ENCODE measurements around the gene FAM163B.
A peak's percentile ranks its signal among the peaks of the same experiment; 100 is the strongest.

Gene FAM163B

DNA sequence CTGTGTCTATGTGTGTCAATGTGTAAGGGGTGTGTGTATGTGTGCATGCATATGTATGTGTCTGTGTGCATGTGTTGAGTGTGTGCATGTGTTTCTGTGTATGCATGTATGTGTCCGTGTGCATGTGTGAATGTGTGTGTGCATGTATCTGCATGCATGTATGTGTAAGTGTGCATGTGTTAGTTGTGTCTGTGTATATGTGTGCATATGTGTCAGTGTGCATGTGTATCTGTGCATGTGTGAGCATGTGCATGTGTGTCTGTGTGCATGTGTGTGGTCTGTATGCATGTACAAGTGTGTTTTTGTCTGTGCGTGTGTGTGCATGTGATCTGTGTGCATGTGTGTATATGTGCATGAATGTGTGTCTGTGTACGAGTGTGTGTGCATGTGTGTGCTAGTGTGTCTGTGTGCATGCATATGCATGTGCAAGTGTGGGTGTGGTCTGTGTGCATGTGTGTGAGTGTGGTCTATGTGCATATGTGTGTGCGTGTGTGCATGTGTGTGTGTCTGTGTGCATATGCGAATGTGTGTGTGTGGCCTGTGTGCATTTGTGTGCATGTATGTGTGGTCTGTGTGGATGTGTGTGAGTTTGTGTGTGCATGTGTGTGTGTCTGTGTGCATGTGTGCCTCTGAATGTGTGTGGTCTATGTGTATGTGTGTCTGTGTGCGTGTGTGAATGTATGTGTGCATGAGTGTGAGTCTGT is 9.6 kb downstream of the FAM163B start:
- DNase-seq (ENCODE audit: low read depth in 2 of 2): no peak

DNA sequence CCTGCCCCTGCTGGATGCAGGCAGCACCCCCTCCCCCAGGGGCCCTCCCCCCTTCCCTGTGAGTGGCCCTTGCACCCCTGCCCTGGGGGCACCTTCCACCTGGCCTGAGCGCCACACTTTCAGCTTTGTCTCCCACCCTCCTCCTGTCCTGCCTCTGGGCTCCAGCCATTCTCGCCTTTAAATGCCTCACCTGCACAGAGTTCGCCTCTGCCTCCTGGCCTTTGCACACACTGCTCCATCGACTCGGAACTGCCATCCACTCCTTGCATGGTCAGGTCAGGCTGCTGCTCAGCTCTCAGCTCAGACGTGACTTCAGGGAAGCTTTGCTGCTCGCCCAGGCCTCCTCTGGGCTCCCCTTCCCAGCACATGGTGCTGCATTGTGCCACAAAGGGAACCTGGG is 10.2 kb downstream of the FAM163B start:
- DNase-seq (ENCODE audit: low read depth in 2 of 2): no peak

DNA sequence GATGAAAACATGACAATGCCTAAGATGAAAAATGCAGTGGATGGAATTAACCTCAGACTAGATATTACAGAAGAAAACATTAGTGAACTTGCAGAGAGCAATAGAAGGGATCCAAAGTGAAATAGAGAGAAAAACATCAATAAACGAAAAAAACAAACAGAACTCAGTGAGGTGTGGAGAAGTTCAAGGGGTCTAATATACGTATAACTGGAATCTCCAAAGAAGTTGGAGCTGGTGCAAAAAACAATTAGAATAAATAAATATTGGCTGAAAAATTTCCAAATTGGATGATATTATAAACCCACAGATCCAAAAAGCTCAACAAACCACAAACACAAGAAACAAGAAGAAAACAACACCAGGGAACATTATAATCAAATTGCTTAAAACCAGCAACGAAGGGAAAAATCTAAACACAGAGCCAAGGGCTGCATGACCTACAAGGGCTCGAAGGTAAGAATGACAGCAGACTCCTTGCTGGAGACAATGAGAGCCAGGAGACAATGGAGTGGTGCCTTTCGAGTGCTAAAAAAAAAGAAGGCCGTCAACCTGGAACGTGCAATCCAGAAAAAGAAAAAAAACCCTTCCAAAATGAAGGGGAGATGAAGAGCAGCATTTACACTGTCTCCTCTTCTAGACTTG is 11.8 kb downstream of the FAM163B start:
- no peak for DNase-seq (ENCODE audit: low read depth in 2 of 2)

DNA sequence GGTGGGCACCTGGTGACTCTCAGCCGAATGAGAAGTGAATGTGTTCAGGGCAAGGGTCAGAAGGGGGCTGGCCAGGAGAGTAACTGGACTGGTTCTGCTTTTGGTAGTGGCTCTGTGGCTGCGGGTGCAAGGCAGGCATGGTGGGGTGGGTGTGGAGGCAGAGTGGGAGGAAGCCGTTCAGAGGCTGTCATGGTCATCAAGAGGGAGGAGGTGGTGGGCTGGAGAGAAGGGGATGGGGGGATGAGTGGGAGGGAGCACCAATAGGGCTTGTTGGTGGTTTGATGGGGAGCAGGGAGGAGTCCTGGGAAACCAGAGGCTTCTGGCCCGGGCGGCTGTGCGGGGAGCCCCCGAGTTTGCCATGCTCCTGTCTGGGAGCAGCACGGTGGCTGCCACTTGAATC is 13.3 kb downstream of the FAM163B start:
- no peak for DNase-seq (ENCODE audit: low read depth in 2 of 2)

DNA sequence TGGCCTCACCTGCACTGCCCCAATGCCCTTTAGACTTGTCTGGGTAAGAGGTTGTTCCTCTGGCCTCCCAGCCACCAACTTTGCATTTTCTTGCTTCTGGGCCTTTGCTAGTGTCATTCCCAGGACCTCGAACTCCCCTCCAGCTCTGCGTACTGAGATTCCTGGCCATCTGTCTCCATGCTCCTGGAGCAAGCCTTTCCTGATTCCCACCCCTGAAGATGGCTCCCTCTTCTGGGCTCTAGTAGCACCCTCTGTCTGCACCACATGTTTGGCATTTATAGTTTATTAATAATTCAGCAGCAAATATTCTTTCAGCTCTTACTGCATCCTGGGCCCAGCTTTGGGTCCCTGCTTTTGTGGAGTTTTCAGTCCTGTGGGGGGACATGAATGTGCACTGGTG is 14.9 kb downstream of the FAM163B start:
- no peak for DNase-seq (ENCODE audit: low read depth in 2 of 2)

DNA sequence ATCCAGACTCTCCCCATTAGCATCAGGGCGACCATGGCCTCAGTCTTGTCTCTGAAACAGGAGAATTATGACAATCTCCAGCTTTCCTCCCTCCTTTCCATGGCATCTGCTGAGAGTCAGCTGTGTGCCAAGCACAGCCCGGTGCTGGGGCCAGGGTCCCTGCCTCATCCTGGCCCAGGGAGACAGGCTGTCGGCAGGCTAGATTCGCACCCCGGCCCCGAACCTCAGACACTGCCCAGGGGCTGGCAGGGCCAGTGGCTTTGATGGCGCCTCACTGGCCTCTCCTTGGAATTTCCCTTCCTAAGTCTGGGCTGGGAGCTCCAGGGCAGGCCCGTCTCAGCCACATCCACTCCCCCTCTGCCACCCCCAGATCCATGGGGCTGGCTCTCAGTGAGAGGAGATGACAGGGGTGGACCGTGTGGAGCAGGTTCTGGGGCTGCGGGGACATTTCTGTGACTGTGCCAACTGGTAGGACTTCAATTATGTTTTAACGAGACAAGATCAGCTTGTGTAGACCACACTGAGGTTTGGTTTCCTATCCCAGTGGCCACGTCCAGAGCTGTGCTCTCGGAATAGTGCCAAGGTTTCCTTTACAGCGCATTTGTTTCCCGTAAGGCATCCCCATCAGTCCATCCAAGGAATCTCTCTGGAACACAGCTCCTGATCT is 15.5 kb downstream of the FAM163B start:
- no peak for DNase-seq (ENCODE audit: low read depth in 2 of 2)

DNA sequence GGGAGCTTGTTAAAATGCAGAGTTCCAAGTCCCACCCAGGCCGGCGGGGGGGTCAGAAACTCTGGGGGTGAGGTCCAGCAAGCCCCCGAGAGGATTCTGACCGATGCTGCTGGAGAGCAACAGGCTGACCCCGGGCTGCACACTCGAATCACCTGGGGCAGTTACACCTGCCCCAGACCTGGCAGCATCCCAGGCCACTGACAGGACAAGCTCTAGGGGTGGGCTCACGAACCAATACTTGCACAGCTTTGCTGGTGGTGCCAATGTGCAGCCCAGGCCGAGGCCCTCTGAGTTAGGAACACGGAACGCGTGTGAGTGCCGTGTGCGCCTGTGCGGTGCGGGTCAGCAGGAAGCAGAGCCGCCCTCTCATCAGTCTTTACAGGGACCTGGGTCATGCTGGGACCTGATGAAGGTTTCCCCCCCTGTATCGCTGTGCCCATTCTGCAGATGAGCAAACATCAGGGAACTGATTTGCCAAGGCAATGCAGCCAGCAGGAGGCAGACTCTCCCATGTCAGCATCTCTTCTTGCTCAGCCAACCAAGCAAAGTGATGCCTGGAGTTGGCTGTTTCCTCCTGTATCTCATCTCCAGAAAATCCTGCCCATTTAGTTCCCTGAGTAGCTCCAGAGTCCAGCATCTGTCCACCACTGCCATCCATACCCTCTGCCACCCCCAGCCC is 16.3 kb downstream of the FAM163B start:
- no peak for DNase-seq (ENCODE audit: low read depth in 2 of 2)

DNA sequence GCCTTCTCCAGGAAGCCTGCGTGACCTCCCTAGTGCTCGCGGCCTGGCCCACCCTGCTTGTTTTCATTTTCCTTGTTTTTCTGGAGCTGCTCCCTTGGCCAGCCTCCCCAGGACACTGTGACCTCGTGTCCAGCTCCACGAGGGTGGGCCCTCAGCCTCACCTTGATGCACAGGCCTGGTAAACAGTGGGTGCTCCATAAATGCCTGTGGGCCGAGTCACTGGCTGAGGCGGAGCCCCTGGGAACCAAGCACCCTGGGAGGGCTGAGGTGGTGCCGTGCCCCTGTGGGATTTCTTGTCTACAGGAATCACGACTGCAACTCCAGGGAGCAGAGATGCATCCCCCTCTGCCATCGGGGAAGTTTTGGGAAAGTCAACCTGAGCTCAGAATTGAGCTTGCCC is 17.2 kb downstream of the FAM163B start:
- no peak for DNase-seq (ENCODE audit: low read depth in 2 of 2)

DNA sequence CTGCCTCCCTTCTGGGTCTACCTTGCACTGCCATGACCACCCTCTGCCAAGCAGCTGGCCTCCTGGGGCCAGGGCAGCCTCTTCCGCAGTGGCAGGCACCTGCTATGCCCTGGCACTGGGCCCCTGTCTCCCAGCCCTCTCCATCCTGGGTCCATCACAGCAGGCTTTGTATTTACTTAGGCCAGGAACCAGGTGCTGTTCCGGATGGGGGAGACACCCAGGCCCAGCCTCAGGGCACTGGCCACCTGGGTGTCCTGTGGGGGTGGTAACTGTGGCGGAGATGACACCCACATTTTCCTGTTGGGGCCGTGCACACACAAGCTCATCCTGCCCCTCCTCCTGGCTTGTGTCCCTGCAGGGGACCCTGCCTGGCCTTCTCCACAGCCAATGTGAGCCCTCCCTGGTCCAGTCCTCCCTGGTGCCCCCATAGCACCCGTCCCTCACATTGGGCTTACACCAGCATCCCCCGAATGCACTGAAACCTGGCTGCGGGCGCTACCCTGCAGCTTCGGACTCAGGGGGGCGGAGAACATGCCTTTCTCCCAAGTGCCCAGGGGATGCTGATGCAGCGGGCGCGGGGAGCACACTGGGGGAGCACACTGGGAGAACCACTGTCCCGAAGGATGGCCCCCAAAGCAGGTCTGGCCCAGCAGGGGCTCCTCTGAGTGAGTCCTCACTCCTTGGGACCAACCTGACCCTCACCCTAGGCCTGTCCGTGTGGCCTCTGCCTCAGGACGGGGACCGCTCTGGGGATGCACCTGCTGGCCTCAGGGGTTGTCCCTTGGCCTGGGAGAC is 17.9 kb downstream of the FAM163B start:
- DNase-seq (ENCODE audit: low read depth in 2 of 2): no peak

DNA sequence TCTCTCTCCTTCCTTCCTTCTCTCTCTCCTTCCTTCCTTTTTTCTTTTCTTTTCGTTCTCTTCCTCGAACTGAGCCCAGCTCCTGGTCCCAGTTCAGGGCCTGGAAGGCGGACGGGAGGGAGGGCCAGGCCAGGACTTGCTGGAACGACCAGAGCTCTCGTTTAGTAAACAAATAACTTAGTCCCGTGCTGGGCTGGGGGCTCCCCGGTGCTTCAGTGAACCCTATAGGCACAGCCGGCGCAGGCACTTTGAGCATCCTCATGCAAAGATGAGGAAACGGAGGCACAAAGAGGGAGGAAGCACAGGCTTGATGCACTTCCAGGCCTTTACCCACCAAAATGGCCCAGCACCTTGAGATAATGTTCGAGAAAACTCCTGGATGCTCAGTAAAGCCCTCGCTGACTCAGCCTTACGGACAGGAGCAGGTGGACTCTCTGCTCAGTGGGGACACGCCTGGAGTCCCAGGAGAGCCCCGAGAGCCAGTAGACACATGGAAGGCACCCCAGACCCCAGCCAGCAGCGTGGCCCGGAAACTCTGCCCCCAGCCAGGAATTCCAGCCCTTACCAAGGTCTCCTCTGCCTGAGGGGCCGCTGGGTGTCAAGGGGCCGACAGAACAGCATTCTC is 18.8 kb downstream of the FAM163B start:
- no peak for DNase-seq (ENCODE audit: low read depth in 2 of 2)

DNA sequence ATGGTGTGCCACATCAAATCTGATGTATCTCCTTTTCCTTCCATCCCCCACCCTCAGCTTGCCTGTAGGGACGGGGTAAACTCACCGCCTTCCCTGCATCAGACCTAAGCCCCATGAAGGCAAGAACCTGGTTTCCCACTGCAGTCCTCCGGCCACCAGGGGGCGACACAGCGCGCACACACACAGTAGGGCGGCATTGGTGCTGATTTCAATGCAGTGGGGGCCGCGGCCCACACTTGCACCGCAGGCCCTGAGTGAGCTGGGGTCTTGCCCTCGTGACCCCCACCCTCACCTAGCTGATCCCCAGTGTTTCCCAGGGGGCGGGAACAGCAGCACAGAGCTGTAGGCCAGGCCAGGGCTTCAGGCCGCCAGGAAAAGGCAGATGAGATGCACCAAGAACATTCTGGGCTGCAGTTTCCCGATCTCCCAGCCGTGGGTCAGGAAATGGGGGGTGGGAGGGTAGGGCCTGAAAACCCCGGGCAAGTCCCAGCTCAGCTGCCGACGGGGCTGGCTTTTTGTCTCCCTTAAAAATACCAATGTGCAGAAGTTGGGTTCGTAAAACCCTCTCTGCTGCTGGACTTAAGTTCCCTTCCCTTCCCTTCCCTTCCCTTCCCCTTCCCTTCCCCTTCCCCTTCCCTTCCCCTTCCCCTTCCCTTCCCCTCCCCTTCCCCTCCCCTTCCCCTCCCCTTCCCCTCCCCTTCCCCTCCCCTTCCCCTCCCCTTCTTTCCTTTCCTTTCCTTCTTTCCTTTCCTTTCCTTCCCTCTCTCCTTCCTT is 19.5 kb downstream of the FAM163B start:
- DNase-seq (ENCODE audit: low read depth in 2 of 2): peak; percentile 36 to 40

DNA sequence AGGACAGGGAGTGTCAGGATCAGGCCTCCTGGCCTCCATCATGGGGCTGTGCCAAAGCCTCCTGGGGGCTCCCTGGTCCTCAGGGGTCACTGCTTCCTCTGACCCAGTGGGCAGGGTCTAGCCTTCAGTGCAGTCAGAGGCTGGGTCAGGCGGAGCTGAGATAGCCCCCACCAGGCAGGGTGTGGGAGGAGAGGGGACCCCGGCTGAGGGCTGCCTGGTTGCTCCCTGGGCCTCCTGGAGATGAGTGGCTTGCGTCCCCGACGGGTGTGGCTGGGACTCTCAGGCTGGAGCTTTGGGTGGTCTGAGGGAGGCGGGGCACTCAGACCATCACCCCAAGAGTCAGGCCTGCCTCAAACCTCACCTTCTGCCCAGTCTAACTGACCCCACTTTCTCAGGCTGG is 21.7 kb downstream of the FAM163B start:
- no peak for DNase-seq (ENCODE audit: low read depth in 2 of 2)

DNA sequence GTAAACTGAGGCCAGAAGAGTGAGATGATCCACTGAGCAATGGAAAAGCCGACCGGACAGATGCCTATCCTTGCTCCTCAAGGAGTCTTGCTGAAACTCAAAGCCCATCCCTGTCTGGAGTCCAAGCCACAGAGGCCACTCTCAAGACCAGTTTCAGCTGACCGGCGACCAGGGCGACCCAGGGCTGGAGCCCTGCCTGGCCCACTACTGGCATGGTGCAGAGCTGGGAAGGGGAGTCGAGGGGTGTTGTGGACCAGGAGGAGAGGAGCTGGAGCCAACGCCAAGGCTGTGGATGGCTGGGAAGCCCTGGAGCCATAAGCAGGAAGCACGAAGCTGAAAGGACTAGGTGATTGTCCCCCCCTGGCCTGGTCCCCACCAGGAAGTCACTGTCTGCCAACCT is 22.1 kb downstream of the FAM163B start:
- DNase-seq (ENCODE audit: low read depth in 2 of 2): no peak

DNA sequence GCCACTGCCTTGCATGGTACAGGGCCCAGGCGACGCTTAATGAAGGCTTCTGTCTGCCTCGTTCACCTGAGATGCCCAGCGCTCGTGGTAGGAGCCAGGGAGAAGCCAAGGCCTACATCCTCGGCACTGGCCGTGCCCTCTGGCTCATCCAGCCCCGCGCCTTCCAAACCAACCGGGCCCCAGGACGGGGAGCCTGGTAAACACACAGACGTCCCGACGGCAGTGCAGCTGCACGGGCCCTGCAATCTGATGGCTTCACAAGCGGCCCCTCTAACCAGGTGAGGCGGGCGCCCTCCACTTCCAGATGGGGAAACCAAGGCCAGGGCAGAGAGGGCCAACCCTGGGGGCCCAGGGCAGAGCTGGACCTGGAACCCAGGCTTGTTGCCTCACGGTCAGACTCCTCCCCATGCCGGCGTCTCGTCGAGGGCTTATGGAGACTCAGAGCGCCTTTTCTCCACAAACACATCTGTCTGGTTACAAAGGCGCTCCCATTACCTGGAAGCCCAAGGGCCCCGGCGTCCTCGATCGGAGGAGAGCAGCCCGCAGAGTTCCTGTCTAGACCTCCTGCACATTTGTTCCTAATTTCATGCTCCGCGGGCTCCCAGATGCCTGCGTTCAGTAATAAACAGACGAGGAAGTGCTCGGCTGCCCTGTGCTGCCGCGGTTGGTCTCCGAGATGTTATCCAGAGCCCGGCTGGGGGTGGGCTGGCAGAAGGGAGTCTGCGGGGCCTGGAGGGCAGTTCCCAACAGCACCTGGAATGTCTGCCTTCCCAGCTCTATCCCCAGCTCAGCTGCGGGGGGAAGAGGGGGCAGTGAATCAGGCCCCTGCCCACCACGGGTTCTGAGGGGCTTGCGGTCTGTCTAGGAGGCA is 23.5 kb downstream of the FAM163B start:
- DNase-seq (ENCODE audit: low read depth in 2 of 2): no peak

DNA sequence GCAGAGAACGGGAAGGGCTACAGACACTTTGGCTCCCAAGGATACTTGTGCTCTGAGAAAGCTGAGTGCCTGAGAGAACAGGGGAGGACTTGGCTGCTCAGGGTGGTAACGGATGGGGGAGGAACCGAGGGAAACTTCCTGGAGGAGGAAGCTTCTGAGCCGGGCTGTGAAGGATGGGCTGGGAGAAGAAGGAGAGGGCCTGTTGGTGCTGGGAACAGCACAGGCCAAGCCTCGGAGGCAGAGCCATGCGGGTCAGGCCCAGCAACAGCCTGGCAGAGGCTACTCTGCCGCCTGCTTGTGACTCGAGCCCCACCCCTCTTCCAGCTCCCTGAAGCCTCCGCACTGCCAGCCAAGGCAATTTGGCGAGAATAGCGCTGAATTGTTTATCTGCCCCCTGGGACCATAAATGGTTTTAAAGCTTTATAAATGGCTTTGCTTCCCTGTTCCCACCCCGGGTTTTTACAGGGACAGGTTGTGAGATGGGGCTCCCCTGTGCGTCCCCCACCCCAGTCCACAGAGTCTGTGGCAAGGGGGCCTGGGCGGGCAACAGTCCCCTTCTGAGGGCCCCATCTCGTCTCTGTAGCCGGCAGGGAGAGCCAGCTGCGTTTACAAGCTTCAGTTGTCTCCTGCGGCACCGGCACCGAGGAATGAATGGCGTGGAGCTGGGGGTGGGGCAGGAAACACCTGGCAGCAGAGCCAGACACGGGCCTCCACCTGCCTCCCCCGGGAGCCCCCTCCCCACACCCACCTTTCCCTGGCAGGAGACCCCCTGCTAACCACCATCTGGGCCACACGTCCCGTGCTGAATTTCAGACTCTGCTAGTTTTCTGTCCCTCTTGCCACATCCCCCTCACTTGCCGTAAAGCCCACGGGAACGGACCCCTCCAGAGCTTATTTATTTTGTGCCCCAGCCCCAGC is 24.4 kb downstream of the FAM163B start:
- no peak for DNase-seq (ENCODE audit: low read depth in 2 of 2)

DNA sequence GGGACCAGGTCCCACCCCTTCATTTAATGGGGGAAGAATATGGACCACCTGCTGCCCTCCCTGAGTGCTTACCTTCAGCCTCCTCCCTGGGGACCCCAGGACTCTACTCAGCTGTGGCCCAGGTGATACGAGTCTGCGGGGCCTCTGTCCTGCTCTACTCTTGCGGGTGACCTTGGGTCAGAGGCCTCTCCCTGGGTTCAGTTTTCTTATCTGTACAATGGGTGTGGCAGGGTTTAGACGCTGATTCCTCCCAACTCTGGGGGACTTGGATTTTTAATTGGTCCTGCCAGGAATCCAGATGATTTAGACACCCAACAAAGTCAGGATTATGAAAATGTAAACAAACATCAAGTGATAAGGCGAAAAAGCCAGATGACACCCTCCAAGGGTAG is 25.0 kb downstream of the FAM163B start:
- no peak for DNase-seq (ENCODE audit: low read depth in 2 of 2)

DNA sequence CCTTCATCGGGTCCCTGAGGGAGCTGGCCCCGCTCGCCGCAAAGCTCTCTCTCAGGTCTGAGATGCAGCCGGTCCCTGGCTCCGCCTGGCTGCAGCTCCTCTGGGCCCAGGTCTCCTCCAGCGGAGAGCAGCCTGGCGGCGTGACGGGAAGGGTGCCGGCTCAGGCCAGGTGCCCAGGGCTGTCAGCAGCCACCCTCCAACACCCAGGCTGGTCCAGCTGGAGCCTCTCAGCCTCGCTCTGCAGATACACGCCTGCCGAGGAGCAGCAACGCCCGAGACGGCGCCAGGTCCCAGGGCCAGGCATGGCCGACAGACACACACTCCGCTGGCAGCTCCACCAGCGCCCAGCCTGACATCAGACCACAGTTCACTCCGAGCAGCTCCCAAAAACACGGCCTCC is 25.6 kb downstream of the FAM163B start:
- DNase-seq (ENCODE audit: low read depth in 2 of 2): no peak

DNA sequence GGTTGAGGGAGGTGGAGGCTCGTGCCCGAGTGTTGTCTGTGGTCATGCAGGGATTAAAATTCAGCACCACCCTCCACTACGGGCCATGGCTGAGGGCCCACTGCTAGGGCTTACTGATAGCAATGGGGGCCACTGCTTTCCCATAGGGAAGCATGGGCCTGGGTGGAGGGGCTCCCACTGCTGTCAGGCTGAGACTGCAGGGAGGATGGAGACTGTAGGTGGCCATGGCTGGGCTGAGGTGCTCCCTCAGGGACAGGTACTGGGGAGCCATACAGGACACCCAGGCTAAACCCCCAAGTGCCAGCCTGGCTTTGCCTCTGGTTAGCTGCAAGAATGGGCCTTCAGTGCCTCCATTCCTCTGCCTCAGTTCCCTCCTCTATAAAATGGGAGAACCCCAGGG is 26.1 kb downstream of the FAM163B start:
- no peak for DNase-seq (ENCODE audit: low read depth in 2 of 2)

All from stimulated activated CD8-positive, alpha-beta memory T cell treated with anti-CD3 and anti-CD28 coated beads, Interleukin-2, amount 100 ng/mL, for 48 hours (primary cell).